ENCODE results near the gene EPB41L2.
"Not testable (repeated sequence)": the region's sequence is repeated elsewhere in the genome, so short reads cannot be mapped to it uniquely, and the experiment has no call there.

EPB41L2 gene

GRCh38 chr6:131063028-131063763, at the start of gene EPB41L2:
Gene EPB41L2, minus strand, starts transcription at chr6:131063245. Its CDS starts 106,760 bp downstream, at chr6:130956485.
- TF ChIP-seq ZNF274 (IDR thresholded peaks at IDR 0.05; ENCODE audit: low read depth, low read length), result no peak
- peak within 1 kb of the TSS; percentile 100 for H3K4me3 ChIP-seq (ENCODE audit: low read length)

- no peak for TF ChIP-seq ZNF274 (IDR thresholded peaks at IDR 0.05; ENCODE audit: low read depth, low read length)
- no peak overlapping the region for H3K4me3 ChIP-seq (ENCODE audit: low read length)
Observed at GRCh38 chr6:131112249-131112648, 49.2 kb upstream of the EPB41L2 start.

- no peak overlapping the region for H3K4me3 ChIP-seq (ENCODE audit: low read length)
- no peak for TF ChIP-seq ZNF274 (IDR thresholded peaks at IDR 0.05; ENCODE audit: low read depth, low read length)
Observed at GRCh38 chr6:131107151-131107550, 44.1 kb upstream of the EPB41L2 start.

- TF ChIP-seq ZNF274 (IDR thresholded peaks at IDR 0.05; ENCODE audit: low read depth, low read length), result no peak
- no peak overlapping the region for H3K4me3 ChIP-seq (ENCODE audit: low read length)
Observed at GRCh38 chr6:131103901-131104300, 40.9 kb upstream of the EPB41L2 start.

- no peak overlapping the region for H3K4me3 ChIP-seq (ENCODE audit: low read length)
- TF ChIP-seq ZNF274 (IDR thresholded peaks at IDR 0.05; ENCODE audit: low read depth, low read length), result no peak
Observed at GRCh38 chr6:131103296-131103695, 40.3 kb upstream of the EPB41L2 start.

- H3K4me3 ChIP-seq (ENCODE audit: low read length), result no peak overlapping the region
- TF ChIP-seq ZNF274 (IDR thresholded peaks at IDR 0.05; ENCODE audit: low read depth, low read length), result no peak
Observed at GRCh38 chr6:131101911-131102680, 39.1 kb upstream of the EPB41L2 start.

- TF ChIP-seq ZNF274 (IDR thresholded peaks at IDR 0.05; ENCODE audit: low read depth, low read length), result no peak
- H3K4me3 ChIP-seq (ENCODE audit: low read length), result no peak overlapping the region
Observed at GRCh38 chr6:131096786-131097185, 33.7 kb upstream of the EPB41L2 start.

- no peak for TF ChIP-seq ZNF274 (IDR thresholded peaks at IDR 0.05; ENCODE audit: low read depth, low read length)
- no peak overlapping the region for H3K4me3 ChIP-seq (ENCODE audit: low read length)
Observed at GRCh38 chr6:131093334-131093733, 30.3 kb upstream of the EPB41L2 start.

- H3K4me3 ChIP-seq (ENCODE audit: low read length), result not testable (repeated sequence)
Observed at GRCh38 chr6:131091944-131092343, 28.9 kb upstream of the EPB41L2 start.

- H3K4me3 ChIP-seq (ENCODE audit: low read length), result not testable (repeated sequence)
Observed at GRCh38 chr6:131090339-131090738, 27.3 kb upstream of the EPB41L2 start.

- TF ChIP-seq ZNF274 (IDR thresholded peaks at IDR 0.05; ENCODE audit: low read depth, low read length), result no peak
- H3K4me3 ChIP-seq (ENCODE audit: low read length), result no peak overlapping the region
Observed at GRCh38 chr6:131084982-131085381, 21.9 kb upstream of the EPB41L2 start.

- no peak overlapping the region for H3K4me3 ChIP-seq (ENCODE audit: low read length)
- TF ChIP-seq ZNF274 (IDR thresholded peaks at IDR 0.05; ENCODE audit: low read depth, low read length), result no peak
Observed at GRCh38 chr6:131083687-131084086, 20.6 kb upstream of the EPB41L2 start.

GRCh38 chr6:131082335-131082734, 19.3 kb upstream of the EPB41L2 start:
- no peak overlapping the region for H3K4me3 ChIP-seq (ENCODE audit: low read length)
- no peak for TF ChIP-seq ZNF274 (IDR thresholded peaks at IDR 0.05; ENCODE audit: low read depth, low read length)

GRCh38 chr6:131080084-131080483, 17.0 kb upstream of the EPB41L2 start:
- H3K4me3 ChIP-seq (ENCODE audit: low read length), result no peak overlapping the region
- no peak for TF ChIP-seq ZNF274 (IDR thresholded peaks at IDR 0.05; ENCODE audit: low read depth, low read length)

- H3K4me3 ChIP-seq (ENCODE audit: low read length), result no peak overlapping the region
- TF ChIP-seq ZNF274 (IDR thresholded peaks at IDR 0.05; ENCODE audit: low read depth, low read length), result no peak
Observed at GRCh38 chr6:131073577-131073976, 10.5 kb upstream of the EPB41L2 start.
